ENCODE results near the gene AGO3.

AGO3 gene

DNA sequence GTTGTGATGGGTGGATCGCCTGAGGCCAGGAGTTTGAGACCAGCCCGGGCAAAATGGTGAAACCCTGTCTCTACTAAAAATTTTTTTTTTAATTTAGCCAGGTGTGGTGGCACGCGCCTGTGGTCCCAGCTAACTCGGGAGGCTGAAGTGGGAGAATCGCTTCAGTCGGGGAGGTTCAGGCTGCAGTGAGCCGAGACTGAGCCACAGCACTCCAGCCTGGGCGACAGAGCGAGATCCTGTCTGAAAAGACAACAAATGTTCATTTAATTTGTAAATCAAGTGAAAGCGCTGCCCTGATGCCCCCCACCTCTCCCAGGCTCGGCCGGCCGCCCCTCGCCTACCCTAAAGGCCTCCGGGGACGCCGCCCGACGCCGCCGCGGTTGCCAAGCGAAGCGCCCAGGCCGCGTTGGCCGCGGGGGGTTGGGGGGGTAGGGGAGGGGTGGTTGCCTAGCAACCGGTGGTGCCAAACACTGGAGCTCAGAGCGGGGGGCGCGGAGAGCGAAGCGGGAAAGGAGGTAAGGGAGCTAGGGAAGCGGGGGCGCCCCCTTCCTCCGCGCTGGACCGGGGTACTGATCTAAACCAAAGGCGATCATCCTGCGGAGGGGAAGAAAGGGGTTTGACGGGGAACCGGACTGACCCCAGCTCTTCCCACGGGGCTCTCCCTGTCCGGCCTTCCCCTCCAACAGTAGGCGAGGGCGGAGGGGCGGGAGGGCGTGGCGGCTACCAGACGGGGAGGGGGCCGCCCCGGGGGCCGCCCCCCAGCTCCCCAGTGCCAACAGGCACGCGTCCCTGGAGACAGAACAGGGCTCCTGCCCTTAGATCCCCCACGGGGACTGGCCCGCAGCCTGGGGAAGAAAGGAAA lies 153.0 kb downstream of the AGO3 start, which contains the start of gene TEKT2:
TSS of gene TEKT2 (plus strand) at position 460 of the 862 bp plus-strand sequence. CDS start 828 bp downstream, outside the sequence.
- DNase-seq (ENCODE audit: low read depth) = no peak
- TF ChIP-seq, protein P1, sequence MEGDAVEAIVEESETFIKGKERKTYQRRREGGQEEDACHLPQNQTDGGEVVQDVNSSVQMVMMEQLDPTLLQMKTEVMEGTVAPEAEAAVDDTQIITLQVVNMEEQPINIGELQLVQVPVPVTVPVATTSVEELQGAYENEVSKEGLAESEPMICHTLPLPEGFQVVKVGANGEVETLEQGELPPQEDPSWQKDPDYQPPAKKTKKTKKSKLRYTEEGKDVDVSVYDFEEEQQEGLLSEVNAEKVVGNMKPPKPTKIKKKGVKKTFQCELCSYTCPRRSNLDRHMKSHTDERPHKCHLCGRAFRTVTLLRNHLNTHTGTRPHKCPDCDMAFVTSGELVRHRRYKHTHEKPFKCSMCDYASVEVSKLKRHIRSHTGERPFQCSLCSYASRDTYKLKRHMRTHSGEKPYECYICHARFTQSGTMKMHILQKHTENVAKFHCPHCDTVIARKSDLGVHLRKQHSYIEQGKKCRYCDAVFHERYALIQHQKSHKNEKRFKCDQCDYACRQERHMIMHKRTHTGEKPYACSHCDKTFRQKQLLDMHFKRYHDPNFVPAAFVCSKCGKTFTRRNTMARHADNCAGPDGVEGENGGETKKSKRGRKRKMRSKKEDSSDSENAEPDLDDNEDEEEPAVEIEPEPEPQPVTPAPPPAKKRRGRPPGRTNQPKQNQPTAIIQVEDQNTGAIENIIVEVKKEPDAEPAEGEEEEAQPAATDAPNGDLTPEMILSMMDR (IDR thresholded peaks at IDR 0.05; ENCODE audit: control insufficient read depth, extremely low read depth, insufficient read depth) = no peak
- H3K4me3 ChIP-seq (ENCODE audit: low read depth, low read length) = no peak within 1 kb of the TSS

DNA sequence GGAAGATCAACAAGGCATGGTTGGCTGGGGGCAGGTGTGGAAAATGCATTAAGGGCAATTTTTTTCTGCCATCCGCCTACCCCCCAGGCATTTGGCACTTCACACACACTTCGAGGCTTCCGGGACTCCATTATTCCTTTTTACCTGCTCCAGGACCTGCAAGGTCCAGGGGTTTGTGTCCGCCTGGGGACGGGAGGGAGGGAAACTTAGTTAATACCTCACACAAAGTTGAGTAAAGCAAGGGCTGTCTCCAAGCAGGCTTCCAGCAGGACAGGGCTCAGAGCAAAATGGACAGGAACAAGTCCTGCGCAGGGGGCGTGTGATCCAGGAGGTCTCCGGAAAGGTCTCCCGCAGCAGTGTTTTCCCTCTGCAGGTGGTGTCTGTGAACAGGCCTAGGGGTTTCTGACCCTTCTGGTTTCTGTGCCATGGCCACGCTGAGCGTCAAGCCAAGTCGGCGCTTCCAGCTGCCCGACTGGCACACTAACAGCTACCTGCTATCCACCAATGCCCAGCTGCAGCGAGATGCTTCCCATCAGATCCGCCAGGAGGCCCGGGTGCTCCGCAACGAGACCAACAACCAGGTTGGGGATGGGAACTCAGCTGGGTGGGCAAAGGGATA lies 153.7 kb downstream of the AGO3 start:
- DNase-seq (ENCODE audit: low read depth) = no peak
- H3K4me3 ChIP-seq (ENCODE audit: low read depth, low read length) = no peak overlapping the region
- TF ChIP-seq, protein P1 (IDR thresholded peaks at IDR 0.05; ENCODE audit: control insufficient read depth, extremely low read depth, insufficient read depth) = no peak

DNA sequence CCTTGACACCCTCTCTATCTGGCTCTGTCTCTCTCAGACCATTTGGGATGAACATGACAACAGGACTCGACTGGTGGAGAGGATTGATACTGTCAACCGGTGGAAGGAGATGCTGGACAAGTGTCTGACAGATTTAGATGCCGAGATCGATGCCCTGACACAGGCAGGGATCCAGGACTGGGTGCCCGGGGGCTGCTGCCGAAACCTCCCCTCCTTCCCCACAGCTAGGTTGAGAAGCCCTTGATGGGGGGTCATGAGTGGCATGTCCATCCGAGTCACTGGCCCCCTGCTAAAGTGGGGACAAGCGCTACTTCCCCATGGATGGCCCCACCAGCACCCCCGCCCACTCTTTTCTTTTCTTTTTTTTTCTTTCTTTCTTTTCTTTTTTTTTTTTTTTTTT lies 154.2 kb downstream of the AGO3 start:
- DNase-seq (ENCODE audit: low read depth) = no peak
- TF ChIP-seq, protein P1 (IDR thresholded peaks at IDR 0.05; ENCODE audit: control insufficient read depth, extremely low read depth, insufficient read depth) = no peak
- no peak overlapping the region for H3K4me3 ChIP-seq (ENCODE audit: low read depth, low read length)

DNA sequence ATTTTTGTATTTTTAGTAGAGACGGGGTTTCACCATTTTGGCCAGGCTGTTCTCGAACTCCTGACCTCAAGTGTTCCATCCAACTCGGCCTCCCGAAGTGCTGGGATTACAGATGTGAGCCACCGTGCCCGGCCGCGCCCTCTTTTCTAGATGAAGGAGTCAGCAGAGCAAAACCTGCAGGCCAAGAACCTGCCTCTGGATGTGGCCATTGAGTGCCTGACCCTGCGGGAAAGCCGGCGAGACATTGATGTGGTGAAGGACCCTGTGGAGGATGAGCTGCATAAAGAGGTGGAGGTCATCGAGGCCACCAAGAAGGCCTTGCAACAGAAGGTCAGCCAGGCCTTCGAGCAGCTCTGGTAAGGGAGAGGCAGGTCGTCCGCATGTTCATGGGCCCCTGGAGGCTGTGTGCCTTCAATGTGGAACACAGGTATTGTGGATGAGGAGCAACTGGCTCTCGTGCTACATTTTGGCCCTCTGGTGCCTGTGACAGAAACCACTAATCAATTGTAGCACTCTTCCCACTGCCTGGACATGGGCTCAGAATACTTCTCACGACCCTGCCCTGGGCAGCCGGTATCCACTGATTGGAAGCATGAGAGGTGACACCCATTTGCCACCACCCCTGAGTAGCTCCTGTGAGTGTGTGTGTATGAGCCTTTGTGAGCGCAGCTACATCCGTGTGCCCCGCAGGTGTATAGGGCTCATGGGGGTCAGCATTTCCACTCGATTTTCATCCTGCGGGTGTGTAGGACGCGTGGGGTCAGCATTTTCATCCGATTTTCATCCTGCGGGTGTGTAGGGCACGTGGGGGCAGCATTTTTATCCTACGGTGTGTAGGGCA lies 155.0 kb downstream of the AGO3 start:
- TF ChIP-seq, protein P1 (IDR thresholded peaks at IDR 0.05; ENCODE audit: control insufficient read depth, extremely low read depth, insufficient read depth) = no peak
- H3K4me3 ChIP-seq (ENCODE audit: low read depth, low read length) = no peak overlapping the region
- DNase-seq (ENCODE audit: low read depth) = no peak

DNA sequence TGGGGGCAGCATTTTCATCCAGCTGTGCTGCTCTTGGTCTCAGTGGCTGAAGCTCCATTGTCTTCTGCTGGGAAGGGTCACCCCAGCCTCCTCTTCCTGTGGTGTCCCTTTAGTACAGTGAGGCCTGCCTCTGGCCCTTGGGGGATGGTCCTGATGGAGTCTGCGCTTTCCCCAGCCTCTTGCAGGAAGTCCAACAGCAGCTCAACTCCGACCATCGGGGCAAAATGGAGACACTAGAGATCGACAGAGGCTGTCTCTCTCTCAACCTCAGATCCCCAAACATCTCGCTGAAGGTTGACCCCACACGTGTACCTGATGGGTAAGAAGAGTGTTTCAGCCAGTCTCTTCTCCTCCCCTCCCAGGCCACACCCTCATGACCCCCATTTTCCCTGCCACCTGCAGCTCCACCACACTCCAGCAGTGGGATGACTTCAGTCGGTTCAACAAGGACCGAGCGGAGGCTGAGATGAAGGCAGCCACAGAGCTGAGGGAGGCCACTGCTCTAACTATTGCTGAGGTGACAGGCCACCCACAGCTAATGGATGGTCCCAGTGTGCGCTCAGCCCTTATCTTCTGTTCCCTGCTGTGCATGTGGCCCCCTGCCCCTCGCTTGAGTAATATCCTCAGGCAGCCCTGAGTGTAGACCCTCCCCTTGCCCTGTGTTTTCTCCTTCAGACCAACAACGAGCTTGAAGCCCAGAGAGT lies 155.8 kb downstream of the AGO3 start:
- no peak for DNase-seq (ENCODE audit: low read depth)
- TF ChIP-seq, protein P1 (IDR thresholded peaks at IDR 0.05; ENCODE audit: control insufficient read depth, extremely low read depth, insufficient read depth) = no peak
- no peak overlapping the region for H3K4me3 ChIP-seq (ENCODE audit: low read depth, low read length)

Data from LNCaP clone FGC (cell line).